HG03521 (cell line): ENCODE results near the gene RAPGEF1.
"Not testable (repeated sequence)": the region's sequence is repeated elsewhere in the genome, so short reads cannot be mapped to it uniquely, and the experiment has no call there.

Experiments used
- ATAC-seq: cut with Tn5 transposase; IDR thresholded peaks from one replicate; pipeline ENCODE4 v1.9.1; 2021; ENCODE audit warnings: mild to moderate bottlenecking, moderate library complexity; ENCODE audit not compliant: unreplicated experiment

RAPGEF1 gene

DNA sequence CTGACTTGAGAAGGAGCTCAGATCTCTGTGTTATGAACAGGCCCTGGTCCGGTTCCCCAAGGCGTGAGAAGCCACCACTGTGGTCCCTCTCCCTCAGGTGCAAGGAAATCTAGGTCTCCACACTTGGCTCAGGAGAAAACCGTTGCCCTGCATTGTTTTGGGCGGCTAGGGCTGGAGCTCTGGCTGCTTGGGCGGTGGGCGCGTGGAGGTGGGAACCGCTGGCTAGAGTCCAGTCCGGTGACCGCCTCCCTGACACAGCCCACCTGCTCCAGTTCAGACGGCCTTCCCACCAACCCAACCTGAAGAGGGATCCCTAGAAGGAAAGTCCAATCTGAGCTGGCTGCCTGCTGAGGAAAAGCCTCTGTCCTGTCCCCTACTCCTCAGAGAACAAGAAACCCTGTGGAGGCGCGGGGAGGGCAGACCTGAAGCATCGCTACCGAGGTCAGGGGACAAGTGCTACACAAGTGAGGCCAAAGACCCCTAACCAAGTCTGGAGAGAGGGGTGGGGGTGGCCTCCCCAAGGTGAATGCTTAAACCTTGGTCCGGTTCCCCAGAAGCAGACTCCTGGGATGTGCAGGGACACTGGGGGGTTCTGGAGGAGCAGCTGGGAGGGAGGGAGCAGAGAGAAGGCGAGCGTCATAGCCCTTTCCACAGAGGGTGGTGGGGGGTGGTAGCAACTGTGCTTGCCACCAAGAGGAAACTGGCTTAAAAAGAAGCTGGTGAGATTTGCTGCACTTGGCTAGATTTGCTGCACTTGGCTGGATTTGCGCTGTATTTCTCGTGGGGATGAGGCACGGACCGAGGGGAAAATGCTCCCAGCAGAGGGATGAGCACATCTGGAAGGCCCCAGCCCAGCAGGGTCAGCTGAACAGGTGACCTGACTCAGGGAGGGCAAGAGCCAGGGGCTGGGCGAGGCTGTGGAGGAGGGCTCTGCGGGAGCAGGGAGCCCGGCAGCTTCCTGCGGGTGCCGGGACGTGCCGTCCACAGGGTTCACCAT lies 65.2 kb downstream of the RAPGEF1 start:
- no peak for ATAC-seq

- ATAC-seq = no peak
These were observed 66.3 kb downstream of the RAPGEF1 start for GRCh38 chr9:131673531-131673930.

- ATAC-seq = no peak
These were observed 66.8 kb downstream of the RAPGEF1 start for GRCh38 chr9:131673068-131673467.

GRCh38 chr9:131672451-131672850 lies 67.4 kb downstream of the RAPGEF1 start:
- no peak for ATAC-seq

DNA sequence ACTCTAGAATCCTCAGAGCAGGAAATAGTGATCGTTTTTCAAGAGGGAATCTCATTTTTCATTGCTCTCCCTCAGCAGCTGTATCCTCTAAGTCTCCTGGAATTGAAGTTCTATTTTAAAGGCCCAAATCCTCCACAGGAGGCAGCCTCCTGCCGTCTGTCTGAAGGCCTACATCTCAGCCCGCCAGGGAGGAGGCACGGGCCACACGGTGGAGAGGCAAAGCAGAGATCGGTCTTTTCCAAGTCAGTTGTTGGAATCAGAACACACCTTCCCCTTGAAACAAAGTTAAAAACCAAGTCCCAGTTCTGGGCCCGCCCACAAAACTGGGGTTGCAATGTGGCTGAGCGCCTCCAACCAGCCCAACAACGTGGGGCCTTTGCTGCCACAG lies 68.7 kb downstream of the RAPGEF1 start:
- no peak for ATAC-seq

GRCh38 chr9:131670247-131671132 lies 69.4 kb downstream of the RAPGEF1 start:
- no peak for ATAC-seq

DNA sequence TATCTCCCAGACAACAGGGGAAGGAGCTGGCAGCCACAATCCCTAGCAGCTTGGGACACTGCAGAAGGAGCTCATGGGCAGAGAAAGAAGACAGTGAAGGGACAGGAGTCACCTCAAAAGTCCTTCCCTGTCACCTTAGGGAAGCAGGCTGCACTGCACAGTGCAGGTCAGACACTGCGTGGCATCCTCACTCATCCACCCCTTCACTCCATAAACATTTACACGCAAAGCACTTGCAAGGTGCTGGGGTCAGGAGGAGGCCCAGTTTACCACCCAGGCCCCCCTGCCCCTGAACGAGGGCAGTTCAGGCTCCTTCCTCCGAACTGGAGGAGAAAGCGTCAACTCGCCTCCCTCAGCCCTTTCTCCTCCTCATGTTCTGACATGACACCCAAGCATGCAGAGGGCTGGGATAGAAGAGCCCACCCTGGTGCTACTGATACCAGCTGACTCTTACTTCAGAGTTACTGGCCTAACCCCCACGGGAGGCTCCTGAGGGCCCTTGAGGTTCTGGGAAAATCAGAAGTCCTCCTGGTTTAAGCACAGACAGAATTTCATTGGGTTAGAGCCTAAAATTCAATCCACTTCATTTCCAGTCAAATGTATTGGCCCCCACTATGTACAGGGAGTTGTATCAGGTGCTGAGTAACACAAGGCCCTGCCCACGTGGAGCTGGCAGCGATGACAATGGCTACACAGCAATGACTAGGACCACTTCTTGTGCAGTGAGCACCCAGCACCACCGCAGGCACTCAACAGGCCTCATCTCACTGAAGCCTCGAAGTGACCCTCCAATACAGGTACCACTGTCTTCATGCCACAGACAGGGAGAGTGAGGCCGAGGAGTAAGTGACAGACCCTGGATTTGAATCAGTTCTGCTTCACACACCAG lies 70.4 kb downstream of the RAPGEF1 start:
- ATAC-seq = no peak

- ATAC-seq = no peak
These were observed 71.2 kb downstream of the RAPGEF1 start for GRCh38 chr9:131668439-131669268.

- no peak for ATAC-seq
These were observed 71.8 kb downstream of the RAPGEF1 start for GRCh38 chr9:131668057-131668438.

DNA sequence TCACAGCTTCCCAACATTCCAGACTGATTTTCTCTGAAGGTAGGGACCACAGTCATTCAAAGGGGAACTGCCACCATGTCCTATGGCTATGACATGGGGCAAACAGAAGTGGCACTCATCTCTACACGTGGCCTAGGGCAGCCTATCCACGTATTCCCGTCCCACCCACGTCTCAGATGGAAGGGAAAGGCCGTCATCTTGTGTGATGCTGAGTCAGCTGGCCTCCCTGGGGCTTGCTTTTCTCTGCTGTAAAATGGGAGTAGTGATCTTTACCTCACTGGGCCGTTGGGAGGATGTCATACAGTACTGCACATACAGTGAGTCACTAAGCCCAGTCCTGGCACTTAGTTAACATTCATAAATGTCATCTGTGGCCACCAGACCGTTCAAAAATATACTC lies 72.3 kb downstream of the RAPGEF1 start:
- ATAC-seq = no peak

GRCh38 chr9:131666774-131667173 lies 73.1 kb downstream of the RAPGEF1 start:
- ATAC-seq = no peak

- no peak for ATAC-seq
These were observed 73.8 kb downstream of the RAPGEF1 start for GRCh38 chr9:131666029-131666428.

- no peak for ATAC-seq
These were observed 76.6 kb downstream of the RAPGEF1 start for GRCh38 chr9:131663288-131663687.

DNA sequence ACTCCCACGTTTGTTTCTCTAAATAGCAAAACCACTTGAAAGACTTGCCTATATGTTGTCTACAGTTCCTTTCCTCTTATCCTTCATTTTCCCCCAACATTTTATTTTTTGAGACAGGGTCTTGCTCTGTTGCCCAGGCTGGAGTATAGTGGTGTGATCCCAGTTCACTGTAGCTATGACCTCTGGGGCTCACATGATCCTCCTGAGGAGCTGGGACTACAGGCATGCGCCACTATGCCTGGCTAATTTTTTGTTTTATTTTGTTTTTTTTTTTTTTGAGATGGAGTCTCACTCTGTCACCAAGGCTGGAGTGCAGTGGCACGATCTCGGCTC lies 77.6 kb downstream of the RAPGEF1 start:
- ATAC-seq = not testable (repeated sequence)

DNA sequence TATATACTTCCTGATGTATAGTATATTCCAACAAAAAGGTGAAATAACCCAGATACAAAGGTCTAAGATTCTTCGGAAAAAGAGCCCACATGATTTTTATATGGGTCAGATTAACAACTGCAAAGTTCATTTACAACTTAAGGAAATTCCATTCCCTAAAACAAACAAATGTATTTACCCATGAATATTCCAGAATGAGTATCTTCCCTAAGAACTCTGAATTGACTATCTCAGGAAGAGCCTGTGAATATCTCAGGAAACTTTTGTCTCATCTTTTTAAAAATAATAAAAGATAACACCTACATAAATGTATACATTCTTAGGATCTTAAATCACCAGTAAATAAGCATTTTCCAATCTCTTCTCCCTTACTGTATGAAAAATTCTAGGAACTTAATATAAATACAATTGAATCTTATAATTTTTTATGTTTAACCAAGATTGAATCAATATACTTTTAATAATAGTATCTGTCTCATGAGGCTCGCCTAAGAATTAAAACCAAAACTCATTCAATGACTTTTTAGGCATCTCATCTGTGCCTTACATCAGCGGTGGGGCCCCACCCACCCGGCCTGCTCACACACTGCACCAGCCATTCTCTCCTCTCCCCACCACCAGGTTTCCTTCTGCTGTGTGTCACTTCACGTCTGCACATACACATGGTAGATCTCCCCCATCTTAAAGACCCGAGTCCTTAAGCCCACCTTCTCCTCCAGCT lies 78.1 kb downstream of the RAPGEF1 start:
- no peak for ATAC-seq

GRCh38 chr9:131660466-131661405 lies 79.1 kb downstream of the RAPGEF1 start:
- no peak for ATAC-seq

GRCh38 chr9:131658377-131659129 lies 81.3 kb downstream of the RAPGEF1 start:
- no peak for ATAC-seq
